Stimulated activated CD8-positive, alpha-beta memory T cell treated with anti-CD3 and anti-CD28 coated beads, Interleukin-15, amount 100 ng/mL, for 4 hours (primary cell): Measurements from ENCODE around the gene DNAJC12.
A peak's percentile ranks its signal among the peaks of the same experiment; 100 is the strongest.
"Not testable (repeated sequence)": the region's sequence is repeated elsewhere in the genome, so short reads cannot be mapped to it uniquely, and the experiment has no call there.

Experiments
- DNase-seq, 2 donors: peaks; one replicate each; pipeline ENCODE4 v3.0.0-alpha.2; 2020; ENCODE audit warnings: low read depth in 2 of 2

DNAJC12 gene

DNA sequence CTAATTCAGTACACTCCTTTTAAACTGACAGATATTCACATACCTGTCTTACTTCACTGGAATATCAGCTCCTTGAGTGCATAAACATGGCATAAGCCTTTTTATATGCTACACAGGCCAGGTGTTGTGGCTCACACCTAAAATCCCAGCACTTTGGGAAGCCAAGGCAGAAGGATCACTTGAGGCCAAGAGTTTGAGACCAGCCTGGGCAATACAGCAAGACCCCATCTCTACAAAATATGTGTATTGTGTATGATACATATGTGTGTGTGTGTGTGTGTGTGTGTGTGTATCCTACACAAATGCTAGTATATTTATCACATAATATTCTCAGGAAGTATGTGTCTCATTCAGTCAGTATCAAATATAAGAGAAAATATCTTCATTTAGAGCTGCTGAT, 45.3 kb downstream of the DNAJC12 start:
- DNase-seq = no peak

DNA sequence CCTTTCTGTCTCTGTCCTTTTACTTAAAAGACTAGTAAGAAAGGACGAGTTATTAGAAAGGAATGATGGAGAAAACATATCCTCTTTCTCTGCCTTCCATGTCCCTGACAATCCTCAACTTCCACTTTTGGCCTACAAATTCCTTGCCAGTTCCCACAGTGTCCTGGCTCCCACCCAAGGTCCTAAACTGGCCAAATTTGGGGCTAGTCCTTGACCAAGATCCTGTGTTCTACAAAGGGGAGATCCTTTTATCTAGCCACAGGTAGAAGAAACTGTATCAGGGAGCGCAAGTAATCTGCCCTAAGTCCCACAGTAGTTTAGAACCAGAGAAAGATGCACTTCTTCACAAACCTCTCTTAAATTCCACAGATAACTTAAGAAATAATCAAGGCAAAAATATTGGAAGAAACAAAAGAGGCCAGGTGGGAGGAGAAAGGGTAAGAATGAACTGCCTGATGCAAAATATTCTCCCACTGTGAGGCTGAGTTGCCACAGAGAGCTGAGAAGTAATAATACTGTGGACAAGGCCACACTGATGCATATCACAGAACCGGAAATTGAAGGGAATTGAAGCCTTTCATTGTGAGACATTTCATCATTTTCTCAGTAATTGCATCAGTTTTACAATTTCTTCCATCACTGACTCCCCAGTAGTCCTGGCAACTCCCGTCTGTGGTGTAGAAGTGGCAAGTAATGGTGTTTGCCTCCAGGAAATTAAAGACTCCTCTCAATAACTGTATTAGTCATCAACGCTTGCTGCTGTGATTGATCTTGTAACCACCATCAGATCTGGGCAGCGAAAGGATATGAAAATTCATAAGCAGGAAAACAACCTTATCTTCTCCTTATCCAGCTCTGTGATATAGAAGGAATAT, 47.2 kb downstream of the DNAJC12 start:
- peak in 1 of 2 donors; percentile 8 for DNase-seq

DNA sequence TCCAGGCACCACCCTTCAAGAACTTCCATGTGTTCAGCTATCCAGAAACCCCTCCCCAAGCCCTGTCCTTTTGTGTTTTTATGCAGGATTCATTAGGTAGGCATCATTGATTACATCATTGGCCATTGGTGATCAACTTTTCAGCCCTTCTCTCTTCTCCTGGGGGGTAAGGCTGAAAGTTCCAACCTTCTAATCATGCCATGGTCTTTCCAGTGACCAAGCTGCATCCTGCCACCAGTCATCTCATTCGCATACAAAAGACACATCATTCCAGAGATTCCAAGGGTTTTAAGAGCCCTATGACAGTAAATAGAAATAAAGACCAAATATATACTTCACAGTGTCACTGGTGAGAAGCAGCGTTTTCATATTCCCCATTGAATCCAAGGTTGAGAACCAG, 48.2 kb downstream of the DNAJC12 start:
- no peak for DNase-seq

DNA sequence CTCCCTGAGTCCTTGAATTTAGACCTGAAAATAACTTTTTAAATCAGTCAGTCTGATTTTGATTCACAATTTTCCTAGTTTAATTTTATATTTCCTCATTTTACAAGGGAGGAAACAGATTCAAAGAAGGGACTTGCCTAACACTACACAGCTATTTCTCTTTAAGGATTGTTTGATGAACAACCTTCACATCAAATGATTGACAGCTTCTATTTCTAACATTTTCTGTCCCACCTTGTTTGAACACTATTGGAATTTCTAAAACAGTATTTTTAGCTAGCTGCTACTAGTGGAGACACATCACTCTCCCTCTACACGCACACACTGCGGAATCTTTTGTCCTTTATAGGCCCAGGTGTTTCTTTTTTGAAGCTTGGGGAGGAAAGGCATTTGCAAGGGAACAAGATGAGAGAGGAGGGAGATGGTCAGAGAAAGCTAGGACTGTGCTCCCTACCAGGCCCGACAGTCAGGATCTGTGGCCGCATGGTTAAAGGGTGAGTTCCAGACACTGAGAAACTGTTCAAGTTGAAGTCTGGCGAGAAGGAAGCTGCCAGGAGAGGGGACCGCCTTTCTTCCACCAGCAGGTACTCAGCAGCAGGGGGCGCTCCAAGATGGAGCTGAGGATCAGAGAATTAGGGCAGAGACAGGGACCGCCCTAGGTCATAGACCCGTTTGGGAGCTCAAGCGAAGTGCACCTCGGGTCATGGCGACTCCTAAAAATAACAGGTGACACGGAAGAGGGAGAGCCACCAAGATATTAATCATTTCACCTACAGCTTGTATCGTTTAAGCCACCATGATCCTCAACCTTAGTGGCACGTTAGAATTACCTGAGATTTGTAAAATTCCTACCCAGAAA, 49.7 kb downstream of the DNAJC12 start:
- peak; percentile 19 to 42 for DNase-seq

DNA sequence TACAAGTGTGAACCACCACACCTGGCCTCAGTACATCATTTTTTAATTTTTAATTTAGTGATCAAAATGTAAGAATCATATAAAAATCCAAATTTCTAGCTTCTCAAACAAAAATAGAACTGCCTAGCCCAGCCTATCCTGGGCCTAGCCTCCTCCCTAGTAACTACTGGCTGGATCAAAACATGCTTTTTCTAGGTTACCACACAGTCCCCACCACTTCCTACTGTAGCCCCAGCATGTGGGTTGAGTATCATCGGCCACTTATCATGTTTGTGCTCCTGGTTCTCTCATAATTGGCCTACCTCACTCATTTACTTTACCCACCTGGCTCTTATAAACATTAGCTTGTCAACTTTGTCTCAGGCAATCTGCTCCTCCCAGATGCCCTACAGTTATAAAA, 52.9 kb downstream of the DNAJC12 start:
- DNase-seq = no peak

DNA sequence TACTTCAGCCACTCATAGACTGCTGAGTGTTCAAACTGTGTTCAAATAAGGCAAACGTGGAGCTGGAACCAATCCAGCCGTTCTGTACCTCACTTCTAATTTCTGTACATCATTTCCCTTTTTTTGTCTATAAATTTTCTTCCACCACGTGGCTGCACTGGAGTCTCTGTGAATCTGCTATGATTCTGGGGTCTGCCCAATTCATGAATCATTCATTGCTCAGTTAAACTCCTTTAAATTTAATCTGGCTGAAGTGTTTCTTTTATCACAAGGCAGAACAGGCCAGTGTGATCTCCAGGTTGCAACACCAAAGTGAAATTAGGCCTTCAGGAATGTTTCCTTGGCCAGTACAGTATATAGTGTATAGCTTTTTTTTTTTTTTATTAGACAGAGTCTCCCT, 53.5 kb downstream of the DNAJC12 start:
- DNase-seq = no peak

DNA sequence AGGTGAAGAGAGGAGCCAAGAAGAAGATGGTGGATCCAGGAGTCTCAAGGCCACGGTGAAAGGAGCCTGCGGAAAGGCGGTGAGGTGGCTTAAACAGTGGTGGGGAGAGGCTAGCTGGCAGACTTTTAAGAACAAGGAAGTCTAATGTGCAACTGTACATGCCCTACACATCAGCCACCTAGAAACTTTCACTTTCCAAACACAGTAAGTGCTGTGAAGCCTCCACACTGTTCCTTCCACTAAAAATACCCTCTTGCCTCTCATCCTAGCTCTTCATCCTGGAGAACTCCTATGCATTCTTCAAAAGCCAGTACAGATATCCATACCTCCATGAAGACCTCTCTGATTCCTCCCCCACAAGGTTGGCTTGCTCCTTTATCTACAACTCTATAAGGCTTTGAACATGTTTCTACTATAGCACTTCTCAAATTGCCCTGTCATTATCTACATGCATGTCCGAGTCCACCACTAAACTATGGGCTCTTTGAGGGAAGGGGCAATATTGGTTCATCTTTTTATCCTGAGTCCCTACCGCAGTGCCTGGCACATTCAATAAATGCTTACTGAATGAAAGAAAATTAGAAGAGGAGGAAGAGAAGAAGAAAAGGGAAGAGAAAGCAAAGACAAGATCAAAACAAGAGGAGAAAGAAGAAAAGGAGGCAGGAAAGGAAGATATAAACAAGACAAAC, 54.2 kb downstream of the DNAJC12 start:
- DNase-seq = no peak

DNA sequence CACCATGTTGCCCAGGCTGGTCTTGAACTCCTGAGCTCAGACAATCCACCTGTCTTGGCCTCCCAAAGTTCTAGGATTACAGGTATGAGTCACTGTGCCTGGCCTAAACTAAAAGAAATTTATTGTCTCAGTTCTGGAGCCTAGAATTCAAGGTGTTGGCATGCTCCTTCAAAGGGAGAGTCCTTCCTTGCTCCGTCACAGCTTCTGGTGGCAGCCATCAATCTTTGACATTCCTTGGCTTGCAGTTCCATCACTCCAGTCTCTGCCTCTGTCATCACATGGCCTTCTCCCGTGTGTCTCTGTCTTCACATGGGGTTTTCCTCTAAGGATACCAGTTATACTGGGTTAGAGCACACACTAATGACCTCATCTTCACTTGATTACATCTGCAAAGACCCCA, 55.5 kb downstream of the DNAJC12 start:
- no peak for DNase-seq

DNA sequence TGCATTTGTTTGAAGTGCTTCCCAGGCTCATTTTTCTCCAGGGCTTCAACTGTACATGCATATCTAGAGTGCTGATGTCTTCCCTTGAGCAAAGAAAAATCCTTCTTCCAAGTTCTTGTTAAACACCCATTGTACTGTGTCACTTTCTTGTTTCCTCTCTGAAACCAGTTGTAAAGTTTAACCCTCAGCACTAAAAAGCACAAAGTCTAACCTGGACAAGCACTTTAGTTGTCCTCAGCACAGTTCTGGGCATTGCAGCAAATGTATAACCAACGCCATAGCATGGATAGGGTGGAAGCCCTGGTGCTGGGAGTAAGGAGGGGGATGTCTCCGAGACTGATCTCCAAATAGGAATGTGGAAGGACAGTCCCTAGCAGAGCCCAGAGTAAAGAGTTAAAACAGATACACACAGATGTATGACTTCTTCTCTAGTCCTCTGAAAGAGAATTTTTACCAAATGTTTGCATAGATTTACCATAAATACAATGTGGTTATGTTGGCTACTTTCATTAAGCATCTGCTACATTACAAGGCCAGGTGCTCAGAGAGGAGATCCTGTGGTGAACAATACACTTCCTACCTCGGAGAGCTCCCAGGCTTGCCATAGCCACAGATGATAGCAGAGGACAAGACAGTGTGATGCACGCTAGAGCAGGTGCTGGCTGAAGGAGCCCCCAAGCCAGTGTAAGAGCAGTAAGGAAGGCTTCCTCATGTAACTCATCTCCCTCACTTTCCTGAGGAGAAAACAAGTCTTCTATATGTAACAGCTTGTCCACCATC, 57.0 kb downstream of the DNAJC12 start:
- DNase-seq = no peak

DNA sequence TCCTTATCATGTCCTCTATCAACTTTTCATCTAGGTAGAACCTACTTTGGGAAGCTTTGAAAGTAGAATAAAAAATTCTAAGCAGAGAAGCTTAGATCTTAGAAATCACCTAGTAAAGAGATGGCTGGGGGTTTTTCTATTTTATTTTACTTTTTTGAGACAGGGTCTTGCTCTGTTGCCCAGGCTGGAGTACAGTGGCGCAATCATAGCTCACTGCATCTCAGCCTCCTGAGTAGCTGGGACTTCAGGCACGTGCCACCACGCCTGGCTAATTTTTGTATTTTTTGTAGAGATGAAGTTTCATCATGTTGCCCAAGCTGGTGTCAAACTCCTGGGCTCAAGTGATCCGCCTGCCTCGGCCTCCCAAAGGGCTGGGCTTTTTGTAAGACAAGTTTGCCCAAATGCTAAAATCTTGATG, 57.8 kb downstream of the DNAJC12 start:
- DNase-seq = not testable (repeated sequence)

DNA sequence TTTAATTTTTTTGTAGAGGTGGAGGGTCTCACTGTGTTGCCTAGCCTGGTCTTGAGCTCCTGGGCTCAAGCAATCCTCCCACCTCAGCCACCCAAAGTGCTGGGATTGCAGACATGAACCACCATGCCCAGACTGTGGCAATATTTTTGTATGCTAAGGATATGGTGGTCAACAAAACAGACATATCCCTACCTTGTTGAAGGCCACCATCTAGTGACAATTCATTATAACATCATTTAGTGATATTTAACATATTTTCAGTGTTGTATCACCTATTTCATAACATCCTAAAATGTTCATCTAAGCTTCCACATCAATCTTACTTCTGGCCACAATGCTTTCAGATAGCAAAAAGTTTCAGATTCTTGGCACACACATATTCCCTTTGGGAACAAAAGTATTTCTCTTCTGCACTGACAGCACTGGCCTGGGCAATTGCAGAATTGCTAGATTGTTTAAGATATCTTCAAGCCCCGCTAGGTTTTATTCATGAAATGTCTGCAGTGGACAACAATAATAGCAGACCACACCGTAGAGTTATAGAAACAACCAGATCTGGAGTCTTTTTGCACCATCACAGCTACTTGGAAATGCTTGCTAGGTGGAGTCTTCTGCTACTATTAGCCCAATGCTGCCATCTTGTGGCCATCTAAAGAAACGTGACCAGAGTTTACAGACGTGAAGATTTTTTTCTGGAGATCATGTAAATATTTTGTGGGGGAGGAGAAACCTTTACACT, 58.4 kb downstream of the DNAJC12 start:
- DNase-seq = peak in 1 of 2 donors; percentile 55

DNA sequence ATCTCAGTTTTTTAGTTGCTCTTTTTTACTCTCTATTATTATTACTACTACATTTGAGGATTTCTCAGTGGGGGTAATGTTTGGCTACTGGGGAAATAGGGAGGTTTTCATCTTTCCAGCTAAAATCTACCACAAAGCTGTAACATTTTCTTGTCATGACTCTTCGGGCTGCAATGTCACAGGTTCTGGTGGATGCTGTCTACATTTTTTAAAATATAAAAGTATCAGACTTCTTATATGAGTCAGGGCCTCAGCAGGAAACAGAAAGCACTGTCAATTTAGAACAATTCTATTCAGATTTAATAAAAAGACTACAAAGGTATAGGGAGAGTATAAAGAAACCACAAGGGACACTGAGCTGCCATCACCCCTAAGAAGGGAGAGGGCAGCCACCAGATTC, 61.6 kb downstream of the DNAJC12 start:
- no peak for DNase-seq

DNA sequence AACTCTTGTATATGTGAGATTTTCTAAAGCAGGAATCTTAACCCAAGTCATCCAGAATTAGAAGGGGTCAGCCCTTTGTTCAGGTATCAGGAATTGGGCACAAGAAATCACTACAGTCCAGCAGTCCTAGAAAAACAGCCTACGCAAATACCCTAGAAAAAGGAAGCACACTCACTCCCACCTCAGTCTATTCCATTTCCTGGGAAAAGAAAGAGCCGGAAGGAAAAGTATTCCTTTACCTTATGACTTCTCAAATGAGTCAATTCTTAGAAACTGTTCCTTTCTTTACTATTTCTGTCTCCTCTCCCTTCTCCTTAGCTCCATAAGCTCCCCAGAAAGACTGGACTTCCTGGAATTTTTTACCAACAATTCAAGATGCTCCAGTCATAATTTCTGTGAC, 62.7 kb downstream of the DNAJC12 start:
- DNase-seq = no peak

DNA sequence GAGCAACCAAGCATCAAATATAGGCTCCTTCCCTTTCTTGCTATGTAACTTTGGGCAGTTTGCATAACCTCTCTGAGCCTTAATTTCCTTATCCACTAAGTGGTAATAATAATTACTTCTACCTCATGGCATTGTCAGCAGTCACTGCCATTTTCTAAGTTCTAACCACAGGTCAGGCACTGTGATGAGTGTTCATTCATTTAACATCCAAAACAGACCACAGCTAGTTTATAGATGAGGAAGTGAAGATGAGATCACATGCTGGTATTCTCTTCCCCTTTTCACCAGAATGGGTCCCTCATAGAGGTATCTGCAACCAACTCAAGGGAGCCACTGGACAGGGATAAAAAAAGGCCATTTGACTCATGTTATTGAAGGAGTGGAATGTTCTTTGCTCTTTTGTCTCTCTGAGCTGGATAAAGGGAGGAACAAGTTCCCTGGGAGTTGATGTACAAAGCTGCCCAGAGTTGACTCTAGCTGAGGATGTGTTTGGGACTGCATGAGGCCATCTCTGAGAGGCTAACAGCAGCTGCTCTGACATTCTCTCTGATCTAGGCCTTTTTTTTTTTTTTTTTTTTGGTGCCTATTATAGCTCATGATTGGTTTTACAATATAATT, 65.0 kb downstream of the DNAJC12 start:
- no peak for DNase-seq

DNA sequence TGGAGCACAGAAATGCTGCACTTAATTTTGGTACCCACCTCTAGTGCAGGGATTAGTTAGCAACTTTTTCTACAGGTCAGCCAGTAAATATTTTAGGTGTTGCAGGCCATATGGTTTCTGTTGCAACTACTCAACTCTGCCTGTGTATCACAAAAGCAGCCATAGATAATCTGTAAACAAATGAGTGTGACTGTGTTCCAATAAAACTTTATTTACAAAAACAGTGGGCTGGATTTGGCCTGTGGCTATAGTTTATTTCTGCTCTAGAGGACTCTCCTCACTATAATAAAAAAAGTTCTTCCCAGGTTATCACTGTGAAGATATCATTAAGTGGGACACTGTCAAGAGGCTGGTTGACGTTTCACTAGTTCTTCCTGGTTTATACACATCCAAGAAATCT, 65.8 kb downstream of the DNAJC12 start:
- DNase-seq = no peak

DNA sequence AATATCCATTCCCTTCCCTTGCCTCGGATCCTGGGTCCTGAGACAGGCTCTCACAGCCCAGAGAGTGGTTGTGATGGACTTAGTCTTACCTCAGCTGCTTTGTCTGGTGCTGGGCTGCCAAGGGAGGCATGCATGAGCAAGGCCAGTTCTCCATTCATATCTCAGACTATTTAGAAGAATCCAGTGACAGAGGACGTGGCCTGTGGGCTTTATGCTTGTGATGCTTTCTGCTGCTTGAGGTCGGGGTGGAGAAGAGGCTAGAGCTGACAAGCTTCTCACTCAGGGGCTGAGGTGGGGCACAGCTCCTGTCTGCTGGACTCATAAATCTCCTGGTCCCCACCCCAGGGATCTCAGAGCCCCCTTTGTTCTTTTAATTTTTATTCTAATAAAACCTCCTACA, 66.8 kb downstream of the DNAJC12 start:
- no peak for DNase-seq

DNA sequence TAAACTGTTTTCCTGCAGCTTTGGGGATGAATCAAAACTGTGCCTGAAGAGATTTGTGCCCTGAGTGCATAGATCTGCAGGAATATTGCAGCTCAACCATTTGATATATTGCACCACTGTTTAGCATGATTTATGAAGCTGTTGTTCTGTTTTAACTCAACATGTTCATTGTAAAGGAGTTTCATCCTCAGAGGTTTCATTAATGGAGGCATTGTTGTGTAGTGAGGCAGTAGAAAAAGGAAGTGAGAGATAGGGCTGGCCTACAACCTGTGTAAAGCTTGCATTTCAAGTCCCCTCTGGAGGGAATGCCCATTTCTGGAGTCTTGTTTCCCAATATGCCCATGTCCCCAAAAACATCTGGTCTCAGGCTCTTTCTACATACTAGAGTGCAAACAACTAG, 67.5 kb downstream of the DNAJC12 start:
- DNase-seq = no peak

DNA sequence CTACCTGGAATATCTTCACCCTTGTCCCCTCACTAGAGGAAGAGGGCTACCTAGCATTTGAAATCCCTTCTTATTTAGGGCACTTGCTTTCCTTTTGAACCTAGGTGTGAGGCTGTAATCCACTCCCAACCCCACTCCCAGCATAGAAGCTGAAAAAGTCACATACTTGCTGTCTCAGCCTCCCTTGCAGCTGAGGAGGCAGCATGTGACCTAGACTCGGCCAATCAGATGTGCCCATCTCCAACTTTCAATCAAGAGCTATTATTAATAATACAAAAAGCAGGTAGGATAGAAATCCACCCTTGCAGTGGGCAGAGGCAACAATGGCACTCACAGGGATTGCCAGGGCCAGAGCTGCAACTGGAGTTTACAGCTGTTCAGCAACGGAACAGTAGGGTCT, 70.7 kb downstream of the DNAJC12 start:
- DNase-seq = no peak

DNA sequence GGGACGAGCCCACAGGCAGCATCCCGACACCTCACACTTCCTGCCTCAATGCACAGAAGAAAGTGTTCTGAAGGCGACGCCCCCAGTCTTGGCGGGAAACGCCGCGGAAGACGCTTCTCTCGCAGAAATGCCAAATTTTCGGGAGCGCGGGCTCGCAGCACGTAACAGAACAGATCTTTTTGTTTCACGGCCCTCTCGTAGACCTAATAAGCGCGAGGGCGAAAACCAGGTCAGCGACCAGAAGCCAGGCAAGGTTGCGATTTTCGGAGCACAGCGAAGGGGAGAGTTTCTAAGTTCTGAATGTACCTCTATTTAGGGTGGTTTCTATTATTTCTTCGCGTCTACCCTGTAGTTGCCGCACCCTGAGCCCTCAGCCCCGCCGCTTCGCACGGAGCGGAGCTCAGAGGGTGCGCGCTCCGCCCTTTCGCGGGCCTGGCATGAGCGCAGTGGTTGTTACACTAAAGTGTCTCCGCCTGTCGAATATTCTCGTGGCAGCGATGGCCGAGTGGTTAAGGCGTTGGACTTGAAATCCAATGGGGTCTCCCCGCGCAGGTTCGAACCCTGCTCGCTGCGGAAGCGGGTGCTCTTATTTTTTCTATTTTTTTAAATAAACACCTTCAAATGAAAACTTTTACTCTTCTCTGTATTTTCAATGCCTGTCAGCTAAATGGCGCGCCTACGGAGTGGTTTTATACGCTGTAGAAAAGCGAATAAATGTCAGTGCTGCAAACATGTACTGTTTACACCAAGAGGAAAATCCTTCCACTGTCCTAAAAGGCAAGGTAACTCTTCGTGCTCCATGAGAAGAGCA, 73.8 kb downstream of the DNAJC12 start:
- DNase-seq = peak; percentile 87 to 90
